GM06990 (cell line): ENCODE data around the gene PCDHGB4.
"Not testable (repeated sequence)": the region's sequence is repeated elsewhere in the genome, so short reads cannot be mapped to it uniquely, and the experiment has no call there.

Experiments used
- DNase-seq: peaks from one replicate; pipeline ENCODE4 v3.0.0-alpha.2; 2011; ENCODE audit not compliant: insufficient read length; ENCODE audit errors: extremely low read depth
- H3K27me3 ChIP-seq: replicated peaks from 2 replicates; pipeline ENCODE4 v1.6.0; 2011; ENCODE audit warnings: low read length; ENCODE audit not compliant: control insufficient read depth, insufficient read depth
- H3K36me3 ChIP-seq: 2 replicates; pipeline ENCODE4 v1.5.1; 2011; ENCODE audit warnings: low read length; ENCODE audit not compliant: control insufficient read depth, insufficient read depth
- H3K4me3 ChIP-seq: replicated peaks from 2 replicates; pipeline ENCODE4 v1.5.1; 2011; ENCODE audit warnings: low read depth, mild to moderate bottlenecking, control low read depth, low read length
- TF ChIP-seq, protein P1 (sequence below): IDR thresholded peaks from 2 replicates; pipeline ENCODE4 v1.5.1; 2011; ENCODE audit warnings: low read length, control low read depth, mild to moderate bottlenecking, inconsistent platforms; ENCODE audit not compliant: insufficient read depth, poor library complexity, severe bottlenecking

PCDHGB4 gene

DNA sequence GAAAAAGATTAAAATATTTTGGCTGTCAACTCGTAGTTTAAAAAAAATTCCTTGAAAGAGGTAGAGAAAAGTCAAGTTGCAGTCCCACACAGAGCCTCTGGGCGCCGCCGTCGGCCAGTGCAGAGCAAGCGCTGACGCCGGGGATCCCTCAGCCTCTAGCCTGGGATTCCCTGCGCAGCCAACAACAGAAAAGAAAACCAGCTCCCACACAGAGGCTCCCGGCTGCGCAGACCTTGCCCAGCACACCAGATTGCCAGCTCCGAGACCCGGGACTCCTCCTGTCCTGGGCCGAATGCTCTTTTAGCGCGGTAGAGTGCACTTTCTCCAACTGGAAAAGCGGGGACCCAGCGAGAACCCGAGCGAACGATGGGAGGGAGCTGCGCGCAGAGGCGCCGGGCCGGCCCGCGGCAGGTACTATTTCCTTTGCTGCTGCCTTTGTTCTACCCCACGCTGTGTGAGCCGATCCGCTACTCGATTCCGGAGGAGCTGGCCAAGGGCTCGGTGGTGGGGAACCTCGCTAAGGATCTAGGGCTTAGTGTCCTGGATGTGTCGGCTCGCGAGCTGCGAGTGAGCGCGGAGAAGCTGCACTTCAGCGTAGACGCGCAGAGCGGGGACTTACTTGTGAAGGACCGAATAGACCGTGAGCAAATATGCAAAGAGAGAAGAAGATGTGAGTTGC is 30.1 kb downstream of the PCDHGB4 start, which contains the start of gene PCDHGB7:
PCDHGB7 (plus strand) TSS at position 184 of the 679 bp plus-strand sequence; CDS start at position 367, 183 bp downstream.
- not testable (repeated sequence) for H3K36me3 ChIP-seq, H3K27me3 ChIP-seq
- peak; percentile 76 for DNase-seq
- peak within 1 kb of the TSS; percentile 66 for H3K4me3 ChIP-seq
- TF ChIP-seq, protein P1, sequence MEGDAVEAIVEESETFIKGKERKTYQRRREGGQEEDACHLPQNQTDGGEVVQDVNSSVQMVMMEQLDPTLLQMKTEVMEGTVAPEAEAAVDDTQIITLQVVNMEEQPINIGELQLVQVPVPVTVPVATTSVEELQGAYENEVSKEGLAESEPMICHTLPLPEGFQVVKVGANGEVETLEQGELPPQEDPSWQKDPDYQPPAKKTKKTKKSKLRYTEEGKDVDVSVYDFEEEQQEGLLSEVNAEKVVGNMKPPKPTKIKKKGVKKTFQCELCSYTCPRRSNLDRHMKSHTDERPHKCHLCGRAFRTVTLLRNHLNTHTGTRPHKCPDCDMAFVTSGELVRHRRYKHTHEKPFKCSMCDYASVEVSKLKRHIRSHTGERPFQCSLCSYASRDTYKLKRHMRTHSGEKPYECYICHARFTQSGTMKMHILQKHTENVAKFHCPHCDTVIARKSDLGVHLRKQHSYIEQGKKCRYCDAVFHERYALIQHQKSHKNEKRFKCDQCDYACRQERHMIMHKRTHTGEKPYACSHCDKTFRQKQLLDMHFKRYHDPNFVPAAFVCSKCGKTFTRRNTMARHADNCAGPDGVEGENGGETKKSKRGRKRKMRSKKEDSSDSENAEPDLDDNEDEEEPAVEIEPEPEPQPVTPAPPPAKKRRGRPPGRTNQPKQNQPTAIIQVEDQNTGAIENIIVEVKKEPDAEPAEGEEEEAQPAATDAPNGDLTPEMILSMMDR, result peak; percentile 93

DNA sequence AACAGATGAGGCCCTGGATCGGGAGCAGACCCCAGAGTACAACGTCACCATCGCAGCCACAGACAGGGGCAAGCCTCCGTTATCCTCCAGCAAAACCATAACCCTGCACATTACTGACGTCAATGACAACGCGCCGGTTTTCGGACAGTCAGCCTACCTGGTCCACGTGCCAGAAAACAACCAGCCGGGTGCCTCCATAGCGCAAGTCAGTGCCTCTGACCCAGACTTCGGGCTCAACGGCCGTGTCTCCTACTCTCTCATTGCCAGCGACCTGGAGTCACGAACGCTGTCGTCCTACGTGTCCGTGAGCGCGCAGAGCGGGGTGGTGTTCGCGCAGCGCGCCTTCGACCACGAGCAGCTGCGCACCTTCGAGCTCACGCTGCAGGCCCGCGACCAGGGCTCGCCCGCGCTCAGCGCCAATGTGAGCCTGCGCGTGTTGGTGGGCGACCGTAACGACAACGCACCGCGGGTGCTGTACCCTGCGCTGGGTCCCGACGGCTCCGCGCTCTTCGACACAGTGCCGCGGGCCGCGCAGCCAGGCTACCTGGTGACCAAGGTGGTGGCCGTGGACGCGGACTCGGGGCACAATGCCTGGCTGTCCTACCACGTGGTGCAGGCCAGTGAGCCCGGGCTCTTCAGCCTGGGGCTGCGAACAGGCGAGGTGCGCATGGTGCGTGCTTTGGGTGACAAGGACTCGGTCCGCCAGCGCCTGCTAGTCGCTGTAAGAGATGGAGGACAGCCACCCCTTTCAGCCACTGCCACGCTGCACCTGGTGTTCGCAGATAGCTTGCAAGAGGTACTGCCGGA is 31.8 kb downstream of the PCDHGB4 start:
- Histone ChIP-seq H3K36me3 (no peaks in the 10 kb centered on the region), H3K4me3 (no peak overlapping the region), H3K27me3 (no peaks in the 10 kb centered on the region)
- TF ChIP-seq, protein P1, result no peak
- no peak for DNase-seq

DNA sequence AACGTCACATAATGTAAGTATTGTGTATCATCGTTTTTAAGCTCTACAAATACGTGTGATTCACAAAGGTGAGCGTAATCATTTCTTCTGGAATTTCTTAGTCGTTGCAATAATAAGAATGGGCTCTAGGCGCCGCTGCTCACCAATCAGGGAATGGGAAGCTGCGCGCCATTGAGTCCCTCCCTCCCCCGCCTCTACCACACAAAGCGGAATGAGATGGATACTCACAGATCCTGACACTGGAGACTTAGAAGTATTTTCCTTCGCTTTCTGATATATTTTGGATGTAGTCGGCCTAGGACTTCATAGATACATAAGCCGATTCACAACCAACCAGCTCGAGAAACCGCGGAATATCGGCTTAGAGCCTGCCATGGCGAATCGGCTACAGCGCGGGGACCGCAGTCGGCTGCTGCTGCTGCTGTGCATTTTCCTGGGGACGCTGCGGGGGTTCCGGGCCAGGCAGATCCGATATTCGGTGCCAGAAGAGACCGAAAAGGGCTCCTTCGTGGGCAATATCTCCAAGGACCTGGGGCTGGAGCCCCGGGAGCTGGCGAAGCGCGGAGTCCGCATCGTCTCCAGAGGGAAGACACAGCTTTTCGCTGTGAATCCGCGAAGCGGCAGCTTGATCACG is 33.5 kb downstream of the PCDHGB4 start, which contains the start of gene PCDHGA11:
PCDHGA11 (plus strand) TSS at position 197 of the 634 bp plus-strand sequence; CDS start at position 374, 177 bp downstream.
- TF ChIP-seq, protein P1, result peak; percentile 79
- no peaks in the 10 kb centered on the region for H3K36me3 ChIP-seq
- peak within 1 kb of the TSS; percentile 66 for H3K4me3 ChIP-seq
- DNase-seq, result no peak
- H3K27me3 ChIP-seq, result no peaks in the 10 kb centered on the region

DNA sequence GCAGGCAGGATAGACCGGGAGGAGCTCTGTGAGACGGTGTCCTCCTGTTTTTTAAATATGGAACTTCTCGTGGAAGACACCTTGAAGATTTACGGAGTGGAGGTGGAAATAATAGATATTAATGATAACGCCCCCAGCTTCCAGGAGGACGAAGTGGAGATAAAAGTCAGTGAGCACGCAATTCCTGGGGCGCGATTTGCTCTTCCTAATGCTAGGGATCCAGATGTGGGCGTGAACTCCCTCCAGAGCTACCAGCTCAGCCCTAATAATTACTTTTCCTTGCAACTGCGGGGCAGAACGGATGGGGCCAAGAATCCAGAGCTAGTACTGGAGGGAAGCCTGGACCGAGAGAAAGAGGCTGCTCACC is 34.0 kb downstream of the PCDHGB4 start:
- no peak for DNase-seq
- Histone ChIP-seq H3K27me3 (no peaks in the 10 kb centered on the region), H3K36me3 (no peaks in the 10 kb centered on the region), H3K4me3 (peak overlapping the region; percentile 66)
- TF ChIP-seq, protein P1, result no peak

DNA sequence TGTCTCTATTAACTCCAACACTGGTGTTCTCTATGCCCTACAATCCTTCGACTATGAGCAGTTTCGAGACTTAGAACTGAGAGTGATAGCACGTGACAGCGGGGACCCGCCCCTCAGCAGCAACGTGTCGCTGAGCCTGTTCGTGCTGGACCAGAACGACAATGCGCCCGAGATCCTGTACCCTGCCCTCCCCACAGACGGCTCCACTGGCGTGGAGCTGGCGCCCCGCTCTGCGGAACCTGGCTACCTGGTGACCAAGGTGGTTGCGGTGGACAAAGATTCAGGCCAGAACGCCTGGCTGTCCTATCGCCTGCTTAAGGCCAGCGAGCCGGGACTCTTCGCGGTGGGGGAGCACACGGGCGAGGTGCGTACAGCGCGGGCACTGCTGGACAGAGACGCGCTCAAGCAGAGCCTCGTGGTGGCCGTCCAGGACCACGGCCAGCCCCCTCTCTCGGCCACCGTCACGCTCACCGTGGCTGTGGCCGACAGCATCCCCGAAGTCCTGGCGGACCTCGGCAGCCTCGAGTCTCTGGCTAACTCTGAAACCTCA is 35.3 kb downstream of the PCDHGB4 start:
- Histone ChIP-seq H3K27me3 (no peaks in the 10 kb centered on the region), H3K4me3 (no peak overlapping the region), H3K36me3 (no peaks in the 10 kb centered on the region)
- TF ChIP-seq, protein P1, result no peak
- no peak for DNase-seq
